Measurements from ENCODE around the gene FAM20A.
A peak's percentile ranks its signal among the peaks of the same experiment; 100 is the strongest.

The FAM20A gene

GRCh38 chr17:68509141-68510057, 91.8 kb downstream of the FAM20A start:
- ATAC-seq (ENCODE audit: low read depth) = no peak
- no peak for TF ChIP-seq CTCF (IDR thresholded peaks at IDR 0.05; ENCODE audit: poor library complexity, severe bottlenecking)
- DNase-seq (ENCODE audit: low spot score) = no peak
- Histone ChIP-seq H3K27ac (ENCODE audit: poor library complexity, severe bottlenecking) (peak overlapping the region; percentile 76), H3K36me3 (ENCODE audit: low read depth) (no peaks in the 10 kb centered on the region), H3K4me3 (ENCODE audit: severe bottlenecking) (no peak overlapping the region), H3K4me1 (ENCODE audit: insufficient read depth, poor library complexity, severe bottlenecking) (peaks cover 18% of the 10 kb centered on the region), H3K9me3 (ENCODE audit: severe bottlenecking) (no peaks in the 10 kb centered on the region), H3K27me3 (ENCODE audit: insufficient read depth, poor library complexity, severe bottlenecking) (no peaks in the 10 kb centered on the region)

- H3K4me3 ChIP-seq (ENCODE audit: severe bottlenecking) = no peak overlapping the region
- no peaks in the 10 kb centered on the region for H3K36me3 ChIP-seq (ENCODE audit: low read depth)
- no peak for TF ChIP-seq CTCF (IDR thresholded peaks at IDR 0.05; ENCODE audit: poor library complexity, severe bottlenecking)
- ATAC-seq (ENCODE audit: low read depth) (no peak), DNase-seq (ENCODE audit: low spot score) (no peak)
- no peaks in the 10 kb centered on the region for H3K9me3 ChIP-seq (ENCODE audit: severe bottlenecking)
- no peaks in the 10 kb centered on the region for H3K27me3 ChIP-seq (ENCODE audit: insufficient read depth, poor library complexity, severe bottlenecking)
- H3K27ac ChIP-seq (ENCODE audit: poor library complexity, severe bottlenecking) = no peak overlapping the region
- peaks cover 18% of the 10 kb centered on the region for H3K4me1 ChIP-seq (ENCODE audit: insufficient read depth, poor library complexity, severe bottlenecking)
Observed at GRCh38 chr17:68507576-68507975, 93.6 kb downstream of the FAM20A start.

GRCh38 chr17:68505951-68506350, 95.2 kb downstream of the FAM20A start:
- H3K27me3 ChIP-seq (ENCODE audit: insufficient read depth, poor library complexity, severe bottlenecking) = no peaks in the 10 kb centered on the region
- H3K4me1 ChIP-seq (ENCODE audit: insufficient read depth, poor library complexity, severe bottlenecking) = peaks cover 14% of the 10 kb centered on the region
- DNase-seq (ENCODE audit: low spot score) (no peak), ATAC-seq (ENCODE audit: low read depth) (no peak)
- TF ChIP-seq CTCF (IDR thresholded peaks at IDR 0.05; ENCODE audit: poor library complexity, severe bottlenecking) = no peak
- H3K36me3 ChIP-seq (ENCODE audit: low read depth) = no peaks in the 10 kb centered on the region
- no peaks in the 10 kb centered on the region for H3K9me3 ChIP-seq (ENCODE audit: severe bottlenecking)
- no peak overlapping the region for H3K27ac ChIP-seq (ENCODE audit: poor library complexity, severe bottlenecking)
- no peak overlapping the region for H3K4me3 ChIP-seq (ENCODE audit: severe bottlenecking)

- no peak overlapping the region for H3K27ac ChIP-seq (ENCODE audit: poor library complexity, severe bottlenecking)
- H3K4me1 ChIP-seq (ENCODE audit: insufficient read depth, poor library complexity, severe bottlenecking) = no peaks in the 10 kb centered on the region
- TF ChIP-seq CTCF (IDR thresholded peaks at IDR 0.05; ENCODE audit: poor library complexity, severe bottlenecking) = no peak
- no peak overlapping the region for H3K4me3 ChIP-seq (ENCODE audit: severe bottlenecking)
- DNase-seq (ENCODE audit: low spot score) = no peak
- no peaks in the 10 kb centered on the region for H3K9me3 ChIP-seq (ENCODE audit: severe bottlenecking)
- no peak for ATAC-seq (ENCODE audit: low read depth)
- no peaks in the 10 kb centered on the region for H3K27me3 ChIP-seq (ENCODE audit: insufficient read depth, poor library complexity, severe bottlenecking)
- no peaks in the 10 kb centered on the region for H3K36me3 ChIP-seq (ENCODE audit: low read depth)
Observed at GRCh38 chr17:68501074-68501473, 100.1 kb downstream of the FAM20A start.

GRCh38 chr17:68499587-68499986, 101.6 kb downstream of the FAM20A start:
- H3K36me3 ChIP-seq (ENCODE audit: low read depth) = no peaks in the 10 kb centered on the region
- no peak for DNase-seq (ENCODE audit: low spot score)
- no peaks in the 10 kb centered on the region for H3K9me3 ChIP-seq (ENCODE audit: severe bottlenecking)
- TF ChIP-seq CTCF (IDR thresholded peaks at IDR 0.05; ENCODE audit: poor library complexity, severe bottlenecking) = no peak
- ATAC-seq (ENCODE audit: low read depth) = no peak
- no peak overlapping the region for H3K4me3 ChIP-seq (ENCODE audit: severe bottlenecking)
- H3K4me1 ChIP-seq (ENCODE audit: insufficient read depth, poor library complexity, severe bottlenecking) = no peaks in the 10 kb centered on the region
- no peaks in the 10 kb centered on the region for H3K27me3 ChIP-seq (ENCODE audit: insufficient read depth, poor library complexity, severe bottlenecking)
- no peak overlapping the region for H3K27ac ChIP-seq (ENCODE audit: poor library complexity, severe bottlenecking)
